Nephron progenitor cell (in vitro differentiated cells): ENCODE results near the gene HNRNPUL2.
"Not testable (repeated sequence)": the region's sequence is repeated elsewhere in the genome, so short reads cannot be mapped to it uniquely, and the experiment has no call there.

ENCODE experiments used
- DNase-seq: peaks from one replicate; pipeline ENCODE4 v3.0.0; 2021
- H3K27ac Mint-ChIP-seq: 2 replicates; pipeline ENCODE4 v1.8.0; 2021; ENCODE audit warnings: mild to moderate bottlenecking, moderate library complexity, mixed read lengths
- H3K27me3 Mint-ChIP-seq: 2 replicates; pipeline ENCODE4 v1.8.0; 2021; ENCODE audit warnings: mild to moderate bottlenecking, low read depth, mixed read lengths; ENCODE audit not compliant: poor library complexity
- H3K36me3 Mint-ChIP-seq: 2 replicates; pipeline ENCODE4 v1.8.0; 2021; ENCODE audit warnings: low read depth, mixed read lengths
- H3K4me1 Mint-ChIP-seq: 2 replicates; pipeline ENCODE4 v1.8.0; 2021; ENCODE audit warnings: mixed read lengths
- H3K4me3 Mint-ChIP-seq: 2 replicates; pipeline ENCODE4 v1.8.0; 2021; ENCODE audit warnings: mild to moderate bottlenecking, moderate library complexity, mixed read lengths
- H3K9me3 Mint-ChIP-seq: 2 replicates; pipeline ENCODE4 v1.8.0; 2021; ENCODE audit warnings: mild to moderate bottlenecking, moderate library complexity, mixed read lengths
- TF ChIP-seq, protein P1 (sequence below): fragments of 200-600 bp; sonication (generic); IDR thresholded peaks from 2 replicates; pipeline ENCODE4 v1.5.0; 2021; ENCODE audit warnings: antibody characterized with exemption

The HNRNPUL2 gene

DNA sequence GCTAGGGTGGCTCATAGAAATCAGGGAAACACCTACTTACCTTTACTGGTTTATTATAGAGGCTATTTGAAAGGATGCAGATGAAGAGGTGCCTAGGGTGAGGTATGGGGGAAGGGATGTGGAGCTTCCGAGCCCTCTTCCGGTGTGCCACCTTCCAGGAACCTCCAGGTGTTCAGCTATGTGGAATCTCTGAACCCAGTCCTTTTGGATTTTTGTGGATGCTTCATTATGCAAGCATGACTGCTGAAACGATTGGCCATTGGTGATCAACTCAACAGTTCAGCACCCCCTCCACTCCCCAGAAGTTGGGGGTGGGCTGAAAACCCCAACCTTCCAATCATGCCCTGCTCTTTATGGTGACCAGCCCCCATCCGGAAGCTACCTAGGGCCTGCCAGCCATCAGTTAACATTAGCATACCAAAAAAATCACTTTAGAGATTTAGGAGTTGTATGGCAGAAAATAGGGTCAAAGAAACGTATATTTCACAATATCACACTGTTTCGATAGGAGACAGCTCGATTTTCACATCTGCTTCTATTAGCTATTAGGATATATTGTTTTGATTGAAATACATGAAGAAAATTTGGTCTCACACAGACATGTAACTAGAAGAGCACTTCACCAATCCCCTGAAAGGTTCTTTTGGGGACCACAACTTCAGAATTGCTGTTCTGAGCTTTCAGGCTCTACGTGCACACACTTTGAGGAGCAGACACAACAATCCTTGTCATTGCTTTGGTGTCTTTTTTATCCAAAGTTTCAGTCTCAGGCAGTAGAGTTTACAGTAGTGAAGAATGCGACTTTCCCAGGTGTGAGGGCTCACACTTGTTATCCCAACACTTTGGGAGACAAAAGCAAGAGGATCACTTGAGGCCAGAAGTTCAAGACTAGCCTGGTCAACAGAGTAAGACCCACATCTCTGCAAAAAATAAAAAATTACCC is 30.9 kb upstream of the HNRNPUL2 start:
- no peak overlapping the region for H3K27ac Mint-ChIP-seq
- DNase-seq, result no peak
- H3K36me3 Mint-ChIP-seq, result peaks cover 5% of the 10 kb centered on the region
- H3K4me3 Mint-ChIP-seq, result no peak overlapping the region
- no peaks in the 10 kb centered on the region for H3K9me3 Mint-ChIP-seq
- TF ChIP-seq, protein P1, sequence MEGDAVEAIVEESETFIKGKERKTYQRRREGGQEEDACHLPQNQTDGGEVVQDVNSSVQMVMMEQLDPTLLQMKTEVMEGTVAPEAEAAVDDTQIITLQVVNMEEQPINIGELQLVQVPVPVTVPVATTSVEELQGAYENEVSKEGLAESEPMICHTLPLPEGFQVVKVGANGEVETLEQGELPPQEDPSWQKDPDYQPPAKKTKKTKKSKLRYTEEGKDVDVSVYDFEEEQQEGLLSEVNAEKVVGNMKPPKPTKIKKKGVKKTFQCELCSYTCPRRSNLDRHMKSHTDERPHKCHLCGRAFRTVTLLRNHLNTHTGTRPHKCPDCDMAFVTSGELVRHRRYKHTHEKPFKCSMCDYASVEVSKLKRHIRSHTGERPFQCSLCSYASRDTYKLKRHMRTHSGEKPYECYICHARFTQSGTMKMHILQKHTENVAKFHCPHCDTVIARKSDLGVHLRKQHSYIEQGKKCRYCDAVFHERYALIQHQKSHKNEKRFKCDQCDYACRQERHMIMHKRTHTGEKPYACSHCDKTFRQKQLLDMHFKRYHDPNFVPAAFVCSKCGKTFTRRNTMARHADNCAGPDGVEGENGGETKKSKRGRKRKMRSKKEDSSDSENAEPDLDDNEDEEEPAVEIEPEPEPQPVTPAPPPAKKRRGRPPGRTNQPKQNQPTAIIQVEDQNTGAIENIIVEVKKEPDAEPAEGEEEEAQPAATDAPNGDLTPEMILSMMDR, result no peak
- H3K4me1 Mint-ChIP-seq, result peaks cover 31% of the 10 kb centered on the region
- no peaks in the 10 kb centered on the region for H3K27me3 Mint-ChIP-seq

DNA sequence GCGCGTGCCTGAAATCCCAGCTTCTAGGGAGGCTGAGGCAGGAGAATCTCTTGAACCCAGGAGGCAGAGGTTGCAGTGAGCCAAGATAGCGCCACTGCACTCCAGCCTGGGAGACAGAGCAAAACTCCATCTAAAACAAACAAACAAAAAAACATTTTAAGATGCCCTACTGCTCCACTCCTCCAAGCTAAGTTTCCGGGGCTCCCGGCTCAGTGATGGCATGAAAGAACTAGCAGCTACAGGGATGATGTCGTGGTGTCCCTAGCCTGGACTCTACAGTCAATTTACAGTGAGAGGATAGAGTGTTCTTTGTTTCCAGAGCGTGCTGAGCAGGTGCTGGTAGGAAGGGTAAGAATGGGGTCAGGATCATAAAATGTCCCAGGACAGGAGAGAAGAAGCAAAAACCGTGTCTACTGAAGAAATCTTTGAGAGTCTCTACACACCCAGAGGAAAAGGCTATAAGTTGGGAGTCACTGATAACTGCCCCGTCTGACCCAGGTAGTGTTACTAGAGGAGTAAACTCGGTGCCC is 27.9 kb upstream of the HNRNPUL2 start:
- no peak for DNase-seq
- Mint-ChIP-seq H3K27ac (peak overlapping the region; percentile 15), H3K36me3 (peaks cover 4% of the 10 kb centered on the region), H3K27me3 (no peaks in the 10 kb centered on the region), H3K4me1 (peaks cover 22% of the 10 kb centered on the region), H3K9me3 (no peaks in the 10 kb centered on the region), H3K4me3 (peak overlapping the region; percentile 12)
- TF ChIP-seq, protein P1, result no peak

DNA sequence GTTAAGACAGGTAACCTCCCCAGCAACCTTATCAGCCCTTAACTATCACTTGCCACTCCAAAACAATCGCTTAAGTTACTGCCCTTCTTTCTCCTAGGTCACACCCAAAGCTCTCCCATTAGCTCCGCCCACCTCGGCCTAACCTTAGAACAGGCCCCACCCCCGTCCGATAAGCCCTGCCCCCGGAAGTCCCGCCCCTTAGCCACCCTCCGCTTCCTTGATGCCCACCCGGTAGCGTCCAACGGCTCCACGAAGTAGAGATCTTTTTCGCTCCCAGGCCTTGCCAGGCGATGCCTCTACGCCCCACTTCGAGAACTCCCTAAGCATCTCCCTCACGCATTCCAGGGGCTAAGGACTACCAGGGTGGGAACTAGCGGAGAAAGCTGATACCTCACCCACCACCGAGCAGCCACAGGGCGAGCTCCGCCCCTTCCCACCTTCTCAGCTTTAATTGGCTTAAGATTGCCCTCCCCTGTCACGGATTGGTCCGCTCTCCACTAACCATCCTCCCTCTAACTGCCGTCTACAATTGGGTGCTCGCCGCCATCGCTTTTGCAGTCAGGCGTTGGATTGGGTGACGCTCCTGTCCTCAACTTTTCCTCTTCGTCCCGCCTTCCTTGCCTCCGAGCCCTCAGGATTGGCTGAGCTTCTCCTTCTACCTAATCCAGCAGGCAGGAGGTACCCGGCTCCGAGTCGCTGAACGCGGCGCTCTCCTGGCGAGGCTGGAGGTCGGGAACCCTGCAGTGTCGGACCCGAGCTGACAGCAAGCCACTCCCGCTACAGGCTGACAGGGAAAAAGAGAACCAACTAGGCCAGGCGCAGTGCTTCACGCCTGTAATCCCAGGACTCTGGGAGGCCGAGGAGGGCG is 26.7 kb upstream of the HNRNPUL2 start, which contains the start of gene ZBTB3:
Gene ZBTB3, minus strand, starts transcription at position 425 of the 868 bp plus-strand sequence. CDS start 496 bp downstream, outside the sequence.
- Mint-ChIP-seq H3K36me3 (peaks cover 9% of the 10 kb centered on the region), H3K27ac (peak within 1 kb of the TSS; percentile 97), H3K4me1 (peaks cover 28% of the 10 kb centered on the region), H3K27me3 (no peaks in the 10 kb centered on the region), H3K4me3 (peak within 1 kb of the TSS; percentile 98), H3K9me3 (no peaks in the 10 kb centered on the region)
- DNase-seq, result peak; percentile 94
- TF ChIP-seq, protein P1, result no peak

DNA sequence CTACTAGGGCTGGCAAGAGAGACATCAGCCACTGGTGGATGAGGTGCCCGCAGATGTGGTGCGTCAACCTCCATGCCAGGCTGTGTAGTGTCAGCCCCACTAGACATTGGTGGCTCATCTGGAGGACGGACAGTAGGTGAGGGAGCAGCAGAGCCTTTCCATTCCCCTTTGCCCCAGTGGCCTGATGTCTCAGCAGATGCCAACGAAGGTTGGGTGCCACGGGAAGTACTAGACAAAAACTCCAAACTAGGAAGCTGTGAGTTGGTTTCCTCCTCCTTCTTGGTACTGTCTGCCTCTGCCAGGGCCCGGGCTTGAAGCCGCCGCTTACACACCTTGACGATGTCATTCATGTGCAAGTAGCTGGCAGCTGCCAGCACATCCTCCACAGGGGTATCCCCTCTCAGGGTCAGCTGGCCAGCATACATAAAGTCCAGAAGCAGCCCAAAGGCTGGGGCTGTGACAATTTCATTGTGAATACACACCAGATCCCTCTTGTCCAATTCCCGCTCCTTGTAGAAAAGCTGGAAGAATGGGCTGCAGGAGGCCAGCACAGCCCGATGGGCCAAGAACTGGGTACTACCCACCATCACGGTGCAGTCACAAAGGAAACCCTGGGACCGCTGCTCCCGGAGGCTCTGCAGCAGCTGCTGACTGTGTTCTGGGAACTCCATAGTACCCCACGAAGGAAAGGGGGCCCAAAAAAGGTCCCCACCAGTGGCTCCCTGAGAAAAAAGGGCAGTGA is 25.9 kb upstream of the HNRNPUL2 start:
- TF ChIP-seq, protein P1, result no peak
- Mint-ChIP-seq H3K9me3 (no peaks in the 10 kb centered on the region), H3K4me3 (peak overlapping the region; percentile 98), H3K27ac (peak overlapping the region; percentile 97), H3K36me3 (peaks cover 12% of the 10 kb centered on the region), H3K27me3 (no peaks in the 10 kb centered on the region), H3K4me1 (peaks cover 31% of the 10 kb centered on the region)
- DNase-seq, result peak; percentile 14

DNA sequence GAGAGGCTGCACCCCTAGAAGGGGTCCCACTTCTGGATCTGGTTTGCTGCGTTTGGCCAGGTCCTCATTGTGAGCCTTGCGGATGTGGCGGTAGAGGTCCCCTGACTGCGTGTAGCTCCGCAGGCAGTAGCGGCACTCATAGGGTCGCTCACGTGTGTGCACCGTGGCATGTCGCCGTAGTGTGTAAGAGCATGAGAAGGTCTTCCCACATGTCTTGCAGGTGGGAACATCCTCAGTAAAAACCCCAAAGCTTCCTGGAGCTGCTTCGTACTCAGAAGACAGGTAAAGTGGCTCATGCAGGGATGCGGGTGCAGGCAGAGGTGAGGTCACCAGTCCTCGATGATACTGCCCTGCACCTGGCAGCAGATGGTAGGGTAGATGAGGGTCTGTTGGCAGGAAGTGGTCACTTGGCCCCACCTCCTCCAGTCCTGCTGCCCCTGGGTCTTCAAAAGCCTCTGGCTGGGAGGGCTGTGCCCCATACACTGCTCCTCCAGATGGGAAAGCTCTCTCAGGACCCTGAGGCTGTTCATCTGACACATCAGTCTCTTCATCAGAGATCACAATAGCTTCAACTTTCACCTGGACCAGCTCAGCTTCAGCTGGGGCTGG is 25.0 kb upstream of the HNRNPUL2 start:
- TF ChIP-seq, protein P1, result no peak
- no peak overlapping the region for H3K27ac Mint-ChIP-seq
- no peaks in the 10 kb centered on the region for H3K27me3 Mint-ChIP-seq
- no peaks in the 10 kb centered on the region for H3K9me3 Mint-ChIP-seq
- peaks cover 12% of the 10 kb centered on the region for H3K36me3 Mint-ChIP-seq
- DNase-seq, result no peak
- peak overlapping the region; percentile 98 for H3K4me3 Mint-ChIP-seq
- peaks cover 34% of the 10 kb centered on the region for H3K4me1 Mint-ChIP-seq

DNA sequence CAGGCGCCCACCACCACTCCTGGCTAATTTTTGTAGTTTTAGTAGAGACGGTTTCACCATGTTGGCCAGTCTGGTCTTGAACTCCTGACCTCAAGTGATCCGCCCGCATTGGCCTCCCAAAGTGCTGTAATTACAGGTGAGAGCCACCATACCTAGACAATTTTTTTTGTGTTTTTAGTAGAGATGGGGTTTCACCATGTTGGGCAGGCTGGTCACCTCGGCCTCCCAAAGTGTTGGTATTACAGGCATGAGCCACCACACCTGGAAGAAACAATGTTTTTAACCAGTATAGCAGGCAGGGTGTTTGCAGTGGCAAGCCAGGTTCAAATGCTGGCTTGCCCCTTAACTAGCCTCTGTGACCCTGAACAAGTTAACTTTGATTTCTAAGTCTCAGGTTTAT is 22.7 kb upstream of the HNRNPUL2 start:
- not testable (repeated sequence) for DNase-seq, H3K27ac Mint-ChIP-seq, H3K27me3 Mint-ChIP-seq, H3K9me3 Mint-ChIP-seq, H3K4me3 Mint-ChIP-seq
- Mint-ChIP-seq H3K36me3 (peaks cover 12% of the 10 kb centered on the region), H3K4me1 (peaks cover 27% of the 10 kb centered on the region)
